Activated CD8-positive, alpha-beta memory T cell treated with anti-CD3 and anti-CD28 coated beads, Interleukin-2, amount 50 U/mL, for 4 hours (primary cell): ENCODE data around the gene SLC47A1.
"Not testable (repeated sequence)": the region's sequence is repeated elsewhere in the genome, so short reads cannot be mapped to it uniquely, and the experiment has no call there.

Source experiments
- DNase-seq: peaks from one replicate; pipeline ENCODE4 v3.0.0-alpha.2; 2020

The SLC47A1 gene

DNA sequence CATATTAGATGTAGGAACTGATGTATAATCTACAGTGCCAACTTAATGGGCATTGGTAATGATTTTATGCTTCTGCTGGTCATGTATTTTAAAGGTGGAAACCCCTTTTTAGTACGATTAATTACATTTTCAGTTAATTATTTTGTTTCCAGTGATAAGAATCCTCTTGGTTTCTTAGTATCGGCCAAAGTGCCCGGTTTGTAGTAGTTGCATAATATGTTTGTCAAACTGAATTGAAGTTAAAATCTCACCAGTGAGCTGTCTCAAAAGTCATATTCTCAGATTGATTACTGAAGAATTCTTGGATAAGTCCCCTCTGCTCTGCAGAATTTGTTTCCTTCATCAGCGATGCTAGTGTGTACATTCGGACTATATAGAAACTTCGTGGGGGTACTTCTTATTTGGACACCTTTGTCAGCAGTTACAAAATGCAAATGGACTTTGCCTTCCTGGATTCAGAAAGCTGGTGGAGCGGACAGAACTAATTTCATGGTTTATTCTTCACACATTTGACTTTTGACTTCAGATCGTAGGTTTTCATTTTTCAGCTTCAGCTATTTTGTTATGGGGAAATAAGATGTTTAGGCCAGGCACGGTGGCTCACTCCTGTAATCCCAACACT is 28.2 kb downstream of the SLC47A1 start:
- no peak for DNase-seq

DNA sequence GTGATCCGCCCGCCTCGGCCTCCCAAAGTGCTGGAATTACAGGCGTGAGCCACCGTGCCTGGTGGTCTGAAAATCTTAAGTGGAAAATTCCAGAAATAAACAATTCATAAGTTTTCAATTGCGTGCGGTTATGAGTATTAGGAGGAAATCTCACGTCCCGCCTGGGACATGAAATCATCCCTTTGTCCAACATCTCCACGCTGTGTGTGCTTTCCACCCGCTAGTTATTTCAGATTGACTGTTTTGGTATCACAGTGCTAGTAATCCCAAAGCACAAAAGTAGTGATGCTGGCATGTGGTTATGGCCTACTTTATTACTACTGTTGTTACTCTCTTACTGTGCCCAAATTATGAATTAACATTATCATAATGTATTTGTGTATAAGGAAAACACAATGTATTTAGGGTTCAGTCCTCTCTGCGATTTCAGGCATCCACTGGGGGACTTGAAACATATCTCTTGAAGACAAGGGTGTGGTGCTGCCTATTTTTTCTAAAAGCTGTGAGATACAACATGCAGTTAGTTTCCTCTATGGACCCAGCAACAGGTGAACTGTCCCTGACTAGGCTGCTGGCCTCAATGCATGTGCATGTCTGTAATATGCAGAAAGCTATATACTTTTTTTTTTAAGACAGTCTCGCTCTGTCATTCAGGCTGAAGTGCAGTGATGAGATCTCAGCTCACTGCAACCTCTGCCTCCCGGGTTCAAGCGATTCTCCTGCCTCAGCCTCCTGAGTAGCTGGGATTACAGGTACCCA is 32.3 kb downstream of the SLC47A1 start:
- DNase-seq, result no peak

DNA sequence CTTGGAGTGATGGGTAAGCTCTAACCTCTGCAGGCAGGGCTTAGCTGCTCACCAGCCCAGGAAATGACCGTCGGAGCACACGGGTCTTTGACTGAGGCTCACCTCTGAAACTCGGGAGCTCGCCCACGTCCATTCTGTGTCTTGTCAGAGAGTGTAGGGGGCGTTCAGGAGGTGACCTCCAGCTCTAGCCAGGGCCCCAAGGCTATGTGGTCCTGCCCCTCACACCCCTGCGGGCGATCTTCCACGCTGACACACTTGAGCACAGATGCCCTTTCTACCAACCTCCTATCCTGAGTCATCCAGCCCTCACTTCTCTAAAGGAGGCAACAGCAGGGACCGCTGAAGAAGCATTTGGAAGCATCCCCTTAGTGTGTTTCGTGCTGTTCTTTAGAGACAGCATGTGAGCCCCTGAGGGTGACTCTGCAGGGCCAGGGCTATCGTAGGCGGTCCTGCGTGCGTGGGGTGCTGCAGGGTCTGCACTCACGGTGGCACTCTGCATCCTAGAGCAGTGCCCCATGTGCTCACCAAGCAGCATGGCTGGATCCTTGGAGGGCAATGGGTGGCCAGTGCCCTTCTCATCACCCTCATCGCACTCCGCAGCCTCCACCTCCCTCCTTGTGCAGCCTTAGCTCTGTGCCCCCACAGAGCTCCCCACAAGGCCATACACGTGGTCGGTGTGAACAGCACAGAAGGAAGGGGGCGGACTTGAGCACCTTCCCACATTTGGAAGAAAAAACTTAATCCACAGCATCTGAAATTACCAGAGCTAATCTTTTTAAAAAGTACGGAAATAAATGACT is 33.8 kb downstream of the SLC47A1 start:
- no peak for DNase-seq

DNA sequence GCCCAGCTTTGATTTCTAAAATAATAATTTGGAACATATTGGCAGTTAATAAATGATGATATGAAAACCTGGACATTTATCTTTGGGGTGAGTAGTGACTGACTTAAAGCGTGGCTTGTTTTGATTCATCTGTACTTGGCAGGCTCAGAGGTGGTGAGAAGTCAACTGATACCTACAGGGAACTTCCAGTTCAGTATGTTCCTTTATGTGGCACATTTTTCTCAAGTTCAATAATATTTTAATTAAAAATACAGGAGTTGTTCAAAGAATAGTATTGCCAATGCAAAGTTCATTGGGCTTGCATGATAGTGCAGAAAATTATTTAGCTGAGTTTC is 34.3 kb downstream of the SLC47A1 start:
- DNase-seq, result no peak

DNA sequence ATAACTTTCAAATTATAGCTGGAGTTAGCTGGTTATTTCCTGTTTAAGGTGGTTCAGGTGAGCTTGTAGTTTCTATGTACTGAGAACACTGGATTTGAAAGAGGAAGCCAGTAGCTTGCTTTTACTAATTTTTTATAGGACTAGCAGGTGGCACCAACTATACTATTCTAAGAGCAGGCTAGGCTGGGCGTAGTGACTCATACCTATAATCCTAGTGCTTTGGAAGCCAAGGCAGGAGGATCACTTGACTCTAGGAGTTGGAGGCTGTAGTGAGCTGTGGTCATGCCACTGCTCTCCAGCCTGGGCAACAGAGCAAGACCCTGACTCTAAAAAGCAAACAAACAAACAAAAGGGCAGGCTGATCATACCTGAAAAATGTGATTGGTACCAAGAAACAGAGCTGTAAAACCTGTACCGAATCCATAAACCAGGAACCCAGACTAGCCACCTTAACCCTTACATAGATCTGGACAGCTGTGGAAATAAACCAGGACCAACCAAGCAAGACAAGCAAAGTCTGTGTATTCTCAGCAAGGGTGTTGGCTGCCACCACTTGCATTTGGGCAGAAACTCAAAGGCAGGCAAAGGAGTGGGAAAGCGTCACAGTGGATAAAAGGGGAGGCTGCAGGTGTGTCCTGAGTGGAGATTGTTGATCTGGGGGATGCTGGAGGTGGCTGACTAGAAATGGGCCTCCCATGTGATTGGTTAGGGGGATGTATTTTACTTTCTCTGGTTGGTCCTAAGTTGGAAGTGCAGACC is 36.3 kb downstream of the SLC47A1 start:
- DNase-seq, result no peak

DNA sequence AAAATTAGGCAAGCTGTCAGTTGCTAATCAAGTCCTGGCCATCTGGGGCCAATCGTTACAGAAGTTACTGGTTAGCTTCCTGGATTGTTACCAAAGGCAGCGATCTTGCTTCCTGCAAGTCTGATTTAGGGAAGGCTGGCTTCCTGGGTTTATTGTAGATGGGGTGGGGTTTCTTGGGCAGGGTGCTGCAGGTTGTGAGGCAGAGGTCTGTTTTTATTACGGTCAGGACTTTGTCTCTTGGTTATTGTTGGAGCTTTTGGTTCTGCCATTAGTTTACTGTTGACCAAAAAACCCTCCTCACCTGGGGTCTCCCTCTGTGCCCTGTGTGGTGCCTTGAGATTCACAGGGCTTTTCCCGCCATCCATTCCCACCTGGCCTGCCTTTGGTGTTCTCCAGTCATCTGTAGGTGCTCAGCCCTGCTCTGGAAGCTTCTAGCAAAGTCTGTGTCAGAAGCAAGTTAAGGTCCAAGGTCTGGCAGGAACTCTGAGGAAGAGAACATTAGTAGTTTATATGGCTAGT is 36.9 kb downstream of the SLC47A1 start:
- no peak for DNase-seq

DNA sequence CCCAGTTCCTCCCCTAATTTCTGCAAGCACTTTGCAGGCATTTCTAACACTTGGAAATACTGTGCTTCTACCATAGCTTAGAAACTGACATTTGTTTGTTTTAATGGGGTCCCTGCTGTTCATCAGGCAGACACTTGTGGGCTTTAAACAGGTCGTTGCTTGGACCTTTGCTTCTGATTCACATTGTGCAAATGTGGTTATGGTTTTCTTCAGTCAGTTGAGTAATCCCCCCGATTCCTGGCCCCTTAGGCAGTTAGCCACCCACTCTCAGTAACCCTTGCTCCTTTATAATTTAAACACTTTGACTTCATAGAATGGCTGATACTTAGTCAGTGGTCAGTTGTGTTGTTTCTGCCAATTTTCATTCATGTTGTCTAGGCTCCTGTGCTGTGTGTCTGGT is 39.4 kb downstream of the SLC47A1 start:
- no peak for DNase-seq

DNA sequence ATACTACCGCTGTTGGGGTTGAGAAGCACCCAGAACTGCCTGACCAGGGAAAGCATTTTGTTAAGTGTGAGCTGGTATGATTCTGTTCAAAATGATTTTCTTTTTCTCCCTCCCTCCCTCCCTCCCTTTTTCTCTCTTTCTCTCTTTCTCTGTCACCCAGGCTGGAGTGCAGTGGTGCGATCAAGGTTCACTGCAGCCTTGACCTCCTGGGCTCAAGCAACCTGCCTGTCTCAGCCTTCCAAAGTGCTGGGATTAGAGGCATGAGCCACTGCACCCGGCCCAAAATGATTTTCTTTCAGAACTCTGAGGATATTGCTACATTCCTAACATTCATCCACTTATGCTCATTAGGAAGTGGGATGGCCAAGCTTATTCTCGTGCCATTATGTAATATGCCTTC is 41.3 kb downstream of the SLC47A1 start:
- no peak for DNase-seq

DNA sequence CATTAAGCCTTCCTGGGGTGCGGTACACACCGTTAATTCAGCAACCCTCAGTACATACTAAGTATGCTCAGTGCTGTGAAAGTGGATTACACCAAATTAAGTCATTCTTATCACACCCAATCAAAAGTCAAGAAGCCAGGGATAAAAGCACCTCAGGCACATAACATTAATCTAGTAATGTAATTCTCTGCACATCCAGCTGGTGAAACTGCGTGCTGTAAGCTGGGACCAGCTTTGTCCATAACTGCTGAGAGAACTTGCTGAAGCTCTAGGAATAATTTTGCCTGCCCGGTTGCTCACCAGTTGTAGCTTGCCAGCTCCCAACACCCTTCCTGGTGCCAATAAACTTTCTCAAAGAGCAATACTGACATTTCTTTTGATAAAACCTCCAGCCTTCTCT is 44.9 kb downstream of the SLC47A1 start:
- DNase-seq, result no peak

DNA sequence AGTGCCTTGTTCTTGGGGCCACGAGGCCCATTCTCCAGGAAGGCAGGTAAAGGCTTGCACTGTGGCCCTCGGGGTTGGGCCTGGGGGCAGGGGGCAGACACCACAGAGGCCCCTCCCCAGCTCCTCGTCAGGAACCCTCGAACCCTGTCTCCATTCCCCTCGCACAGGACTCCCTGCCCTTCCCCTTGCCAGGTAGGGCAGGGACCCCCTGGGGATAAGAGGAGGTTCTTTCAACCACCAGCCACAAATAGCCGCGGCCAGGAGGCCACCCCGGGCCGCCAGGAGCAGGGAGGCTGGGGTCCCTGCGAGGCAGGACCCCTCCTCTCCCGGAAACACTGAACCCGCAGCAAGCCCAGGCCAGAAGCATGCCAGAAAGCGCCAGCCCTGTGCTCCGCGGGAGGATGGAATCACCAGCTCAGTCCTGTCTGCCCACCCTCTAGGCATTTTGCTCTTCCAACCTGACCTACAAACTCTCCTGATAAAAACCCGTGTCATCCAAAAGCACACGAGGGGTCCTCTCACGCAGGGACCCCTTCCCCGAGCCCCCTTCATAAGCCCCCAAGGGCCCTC is 45.6 kb downstream of the SLC47A1 start:
- DNase-seq, result no peak

DNA sequence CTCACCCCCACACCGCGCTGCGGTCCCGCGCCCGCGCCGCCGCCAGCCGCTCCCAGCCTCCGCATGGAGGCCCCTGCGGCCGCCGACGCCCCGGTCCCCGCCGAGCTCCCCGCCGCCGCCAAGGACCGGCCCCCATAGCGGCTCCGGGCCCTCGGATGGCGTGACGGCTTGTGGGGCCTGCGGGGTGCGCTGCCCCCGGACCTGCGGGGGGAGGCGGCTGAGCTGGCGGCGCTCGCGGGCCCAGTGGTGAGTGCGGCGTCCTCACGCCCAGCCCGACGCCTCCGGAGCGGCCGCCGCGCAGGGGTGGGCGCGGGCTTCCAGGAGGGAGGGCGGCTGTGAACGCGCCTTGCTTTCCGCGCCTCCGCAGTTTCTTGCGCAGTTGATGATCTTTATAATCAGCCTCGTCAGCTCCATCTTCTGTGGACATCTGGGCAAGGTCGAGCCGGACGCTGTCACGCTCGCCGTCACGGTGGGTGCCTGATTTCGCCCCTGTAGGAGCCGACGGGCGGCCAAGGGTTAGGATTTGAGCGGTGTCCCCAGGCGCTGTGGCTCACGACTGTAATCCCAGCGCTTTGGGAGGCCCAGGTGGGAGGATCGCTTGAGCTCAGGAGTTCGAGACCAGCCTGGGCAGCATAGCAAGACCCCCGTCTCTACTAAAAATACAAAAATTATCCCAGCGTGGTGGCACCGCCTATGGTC is 46.4 kb downstream of the SLC47A1 start:
- DNase-seq, result no peak

DNA sequence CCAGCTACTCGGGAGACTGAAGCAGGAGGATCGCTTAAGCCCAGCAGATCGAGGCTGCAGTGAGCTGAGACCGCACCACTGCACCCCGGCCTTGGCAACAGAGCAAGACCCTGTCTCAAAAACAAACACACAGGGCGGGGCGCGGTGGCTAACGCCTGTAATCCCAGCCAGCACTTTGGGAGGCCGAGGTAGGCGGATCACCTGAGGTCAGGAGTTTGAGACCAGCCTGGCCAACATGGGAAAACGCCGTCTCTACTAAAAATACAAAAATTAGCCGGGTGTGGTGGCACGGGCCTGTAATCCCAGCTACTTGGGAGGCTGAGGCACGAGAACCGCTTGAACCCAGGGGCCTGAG is 46.9 kb downstream of the SLC47A1 start:
- DNase-seq, result not testable (repeated sequence)

DNA sequence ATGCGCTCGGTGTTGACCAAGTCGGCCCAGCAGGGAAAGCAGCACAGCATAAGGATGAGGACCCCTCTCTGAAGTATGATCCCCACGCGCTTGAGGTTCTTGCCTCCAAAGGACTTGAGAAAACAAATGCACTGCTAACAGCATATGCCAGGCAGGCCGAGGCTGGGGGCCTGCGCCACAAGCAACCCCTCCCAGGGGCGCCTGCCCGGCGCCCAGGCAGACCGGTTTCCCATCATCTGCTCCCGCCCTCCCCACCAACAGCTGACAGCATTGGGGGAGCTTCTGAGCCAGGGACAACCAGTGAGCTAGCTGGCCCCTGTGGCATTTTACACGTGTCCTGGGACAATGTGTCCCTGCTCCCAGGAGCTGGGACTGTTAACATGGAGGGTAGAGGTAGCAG is 48.5 kb downstream of the SLC47A1 start:
- DNase-seq, result not testable (repeated sequence)

DNA sequence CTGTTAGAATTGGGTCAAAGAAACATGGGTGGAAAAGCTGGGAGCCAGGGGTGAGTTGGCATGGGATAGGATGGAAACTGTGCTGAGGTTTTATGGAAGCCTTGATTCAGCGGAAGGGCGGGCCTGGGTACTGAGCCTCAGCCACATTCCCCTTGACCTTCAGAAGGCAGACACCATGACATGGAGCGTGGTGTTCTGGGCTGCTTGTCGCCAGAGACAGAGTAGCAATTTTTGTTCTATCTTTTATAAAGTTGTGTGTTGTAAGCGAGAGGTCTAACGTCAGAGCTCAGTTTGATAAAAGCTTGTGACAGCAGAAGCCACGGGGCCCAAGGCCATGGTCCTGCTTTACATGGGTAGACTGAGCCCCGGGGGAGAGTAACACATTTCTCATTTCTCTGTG is 50.2 kb downstream of the SLC47A1 start:
- DNase-seq, result no peak

DNA sequence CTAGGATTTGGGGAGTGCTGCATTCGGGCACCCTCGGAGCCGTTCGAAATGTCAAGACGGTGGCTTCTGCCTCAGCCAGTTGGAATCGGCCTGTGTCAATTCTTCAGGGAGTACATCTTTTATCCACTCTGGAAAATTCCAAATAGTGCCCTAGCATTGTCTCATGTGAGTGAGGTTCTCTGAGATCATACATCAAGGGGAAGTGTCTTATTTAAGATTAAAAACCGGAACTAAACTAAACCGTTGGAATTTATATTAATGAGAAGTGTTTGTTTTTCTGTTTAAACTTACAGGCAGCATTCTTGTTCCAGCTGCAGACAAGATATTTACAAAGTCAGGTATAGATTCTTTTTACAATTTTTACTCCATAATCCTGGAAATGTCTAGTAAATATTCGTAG is 56.8 kb downstream of the SLC47A1 start:
- no peak for DNase-seq

DNA sequence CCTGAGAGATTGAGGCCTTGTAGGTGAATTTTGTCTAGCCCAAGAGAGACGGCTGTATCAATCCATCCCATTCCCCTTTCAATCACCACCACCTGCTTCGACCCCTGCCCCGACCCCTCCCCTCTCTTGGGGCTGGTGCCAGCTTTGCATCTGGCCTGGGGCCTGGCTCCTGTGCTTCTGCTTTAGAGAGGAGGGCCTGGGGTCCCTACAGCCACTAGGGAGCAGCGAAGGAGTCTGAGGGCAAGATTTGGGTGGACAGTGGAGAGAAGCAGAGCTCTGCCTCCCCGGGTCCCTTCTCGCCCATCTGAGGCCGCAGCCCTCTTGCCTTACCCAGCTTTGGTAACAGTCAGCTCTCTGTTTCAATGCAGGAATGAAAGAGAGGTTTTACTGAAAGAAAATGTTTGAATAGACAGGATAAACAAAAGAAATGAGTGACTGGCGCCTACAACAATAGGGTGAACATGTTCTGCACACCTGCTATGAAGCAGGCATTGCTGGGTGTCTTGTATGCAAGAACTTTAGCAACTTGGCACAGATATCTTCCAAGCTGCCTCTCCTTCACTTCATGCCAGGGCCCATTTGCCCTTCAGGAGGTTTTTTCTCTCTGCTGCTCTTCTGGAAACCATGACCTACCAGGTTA is 57.4 kb downstream of the SLC47A1 start:
- no peak for DNase-seq

DNA sequence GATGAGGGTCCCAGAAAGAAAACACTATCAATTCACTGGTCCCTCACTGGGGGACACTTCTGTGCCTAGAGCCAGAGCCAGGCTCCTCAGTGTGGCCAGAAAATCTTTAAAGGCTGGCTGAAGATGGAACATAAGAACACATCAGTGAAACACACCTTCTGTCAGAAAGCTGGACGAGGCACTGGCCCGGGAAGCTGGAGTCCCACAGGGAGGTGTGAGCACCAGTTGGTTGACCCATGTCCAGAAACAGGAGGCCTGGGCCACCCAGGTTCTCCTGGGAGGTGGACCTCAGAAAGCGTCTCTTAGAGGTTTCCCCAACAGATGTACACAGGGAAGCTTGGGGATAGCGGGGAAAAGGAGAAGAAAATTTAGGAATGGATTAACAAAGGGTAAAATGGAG is 58.7 kb downstream of the SLC47A1 start:
- DNase-seq, result no peak

DNA sequence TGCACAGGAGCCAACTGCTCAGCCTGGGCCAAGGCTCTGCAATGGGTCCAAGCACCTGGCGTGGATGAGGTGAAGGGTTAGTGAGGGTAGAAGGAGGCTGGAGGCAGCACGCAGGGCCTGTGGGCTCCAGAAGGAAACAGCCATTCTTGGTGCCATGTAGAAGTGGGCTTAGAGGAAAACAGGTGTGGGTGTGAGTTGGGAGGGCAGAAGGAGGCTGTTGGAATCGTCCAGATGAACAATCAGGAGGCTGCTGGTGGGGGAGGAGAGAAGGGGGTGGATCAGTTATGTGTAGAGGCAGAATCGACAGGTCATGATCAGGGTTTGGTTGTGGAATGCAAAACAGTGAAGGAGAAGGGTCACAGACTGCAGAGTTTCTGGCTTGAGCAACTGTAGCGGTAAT is 63.2 kb downstream of the SLC47A1 start:
- no peak for DNase-seq

DNA sequence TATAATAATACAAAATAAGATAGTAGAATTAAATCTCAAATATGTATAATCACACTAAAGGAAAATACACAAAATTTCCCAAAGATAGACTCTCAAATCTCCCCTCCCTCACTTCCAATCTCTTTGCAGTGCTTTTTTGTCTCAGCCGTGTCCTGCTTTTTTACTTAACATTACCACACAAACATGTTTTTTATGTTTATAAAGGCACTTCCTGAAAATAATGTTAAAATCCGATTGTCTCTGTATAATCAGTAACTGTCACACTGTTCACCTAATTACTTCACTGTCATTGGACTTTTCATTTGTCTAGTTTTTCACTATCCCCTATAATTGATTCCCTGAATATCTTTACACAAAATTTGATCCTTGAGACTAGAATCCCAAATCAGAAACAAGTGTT is 76.7 kb downstream of the SLC47A1 start:
- DNase-seq, result no peak

DNA sequence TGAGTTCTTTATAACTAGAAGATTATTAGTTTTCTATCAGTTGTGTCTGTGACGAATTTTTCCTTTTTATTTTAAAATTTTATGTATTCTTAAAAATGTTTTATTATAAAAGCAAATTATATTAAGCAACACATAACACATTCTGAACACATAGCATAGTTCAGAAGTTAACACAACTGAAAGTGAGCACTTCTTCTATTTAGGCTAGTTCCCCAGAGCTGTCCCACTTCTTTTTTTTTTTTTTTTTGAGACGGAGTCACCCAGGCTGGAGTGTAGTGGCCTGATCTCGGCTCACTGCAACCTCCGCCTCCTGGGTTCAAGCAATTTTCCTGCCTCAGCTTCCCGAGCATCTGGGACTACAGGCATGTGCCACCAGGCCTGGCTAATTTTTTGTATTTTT is 77.2 kb downstream of the SLC47A1 start:
- no peak for DNase-seq

DNA sequence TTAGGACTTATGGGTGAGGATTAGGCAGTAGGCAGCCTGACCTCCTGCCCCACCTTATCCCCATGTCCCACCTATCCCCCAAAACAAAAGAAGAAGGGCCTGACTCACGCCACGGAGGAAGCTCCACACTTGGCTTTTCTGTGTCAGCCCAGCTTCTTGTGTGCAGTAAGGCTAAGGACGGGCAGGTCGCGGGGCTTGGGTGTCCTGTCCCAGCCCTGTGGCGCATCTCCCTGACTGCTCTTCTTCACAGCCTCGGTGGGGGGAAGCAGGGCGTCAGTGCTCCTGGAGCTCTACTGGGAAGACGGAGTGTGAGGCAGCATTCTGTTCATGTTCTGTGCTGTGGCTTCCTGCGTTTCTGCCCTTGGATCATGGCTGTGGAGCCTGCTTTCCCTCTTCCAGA is 80.3 kb downstream of the SLC47A1 start:
- DNase-seq, result no peak

DNA sequence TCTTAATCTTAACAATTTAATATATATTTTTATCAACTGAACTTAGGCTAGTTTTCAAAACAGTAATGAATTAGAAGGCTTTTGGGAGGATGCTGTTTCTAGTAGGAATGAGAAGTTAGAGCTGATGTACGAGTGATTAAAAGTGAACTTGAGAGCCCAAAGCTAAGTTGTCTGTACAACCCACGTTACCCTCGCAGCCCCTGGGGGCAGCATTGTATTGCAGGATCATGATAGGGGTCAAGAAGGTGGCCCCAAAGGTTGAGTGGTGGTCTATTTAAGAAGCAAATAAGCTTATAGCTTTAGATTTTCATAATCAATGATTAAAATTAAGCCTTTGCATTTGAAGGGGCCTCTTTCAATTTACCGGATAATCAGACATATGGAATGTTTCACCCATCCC is 81.2 kb downstream of the SLC47A1 start:
- DNase-seq, result no peak
